ENCODE results near the gene LCOR.
A peak's percentile ranks its signal among the peaks of the same experiment; 100 is the strongest.
"Not testable (repeated sequence)": the region's sequence is repeated elsewhere in the genome, so short reads cannot be mapped to it uniquely, and the experiment has no call there.

The LCOR gene

DNA sequence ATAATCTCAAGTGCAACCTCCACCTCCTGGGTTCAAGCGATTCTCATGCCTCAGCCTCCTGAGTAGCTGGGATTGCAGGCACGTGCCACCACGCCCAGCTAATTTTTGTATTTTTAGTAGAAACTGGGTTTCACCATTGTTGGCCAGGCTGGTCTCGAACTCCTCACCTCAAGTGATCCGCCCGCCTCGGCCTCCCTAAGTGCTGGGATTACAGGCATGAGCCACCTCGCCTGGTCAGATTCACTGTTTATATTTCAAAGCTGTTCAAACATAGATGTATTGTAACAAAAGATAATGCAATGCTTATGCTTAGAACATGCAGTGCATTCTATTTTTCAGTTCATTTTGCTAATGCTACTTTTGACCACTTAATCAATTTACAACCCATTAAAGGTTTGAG, 111.1 kb downstream of the LCOR start:
- not testable (repeated sequence) for FAIRE-seq

DNA sequence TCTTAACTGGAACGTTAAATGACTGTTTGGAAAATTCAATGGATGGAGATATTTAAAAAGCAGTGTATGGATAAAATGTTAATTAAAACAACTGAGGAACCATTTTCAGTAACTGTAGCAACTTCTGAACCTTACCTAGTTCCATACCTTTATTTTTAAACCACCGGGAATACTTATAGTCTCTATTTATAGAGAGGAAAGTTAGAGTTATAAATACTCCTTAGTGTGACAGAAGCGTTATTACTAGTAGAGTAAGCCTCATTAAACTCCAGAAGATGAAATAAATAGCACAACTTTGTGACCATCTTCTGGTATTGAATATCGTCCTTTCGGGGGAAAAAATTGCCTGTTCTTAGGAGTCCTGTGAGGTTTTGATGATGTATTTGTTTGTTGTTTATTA, 114.9 kb downstream of the LCOR start:
- no peak for FAIRE-seq

DNA sequence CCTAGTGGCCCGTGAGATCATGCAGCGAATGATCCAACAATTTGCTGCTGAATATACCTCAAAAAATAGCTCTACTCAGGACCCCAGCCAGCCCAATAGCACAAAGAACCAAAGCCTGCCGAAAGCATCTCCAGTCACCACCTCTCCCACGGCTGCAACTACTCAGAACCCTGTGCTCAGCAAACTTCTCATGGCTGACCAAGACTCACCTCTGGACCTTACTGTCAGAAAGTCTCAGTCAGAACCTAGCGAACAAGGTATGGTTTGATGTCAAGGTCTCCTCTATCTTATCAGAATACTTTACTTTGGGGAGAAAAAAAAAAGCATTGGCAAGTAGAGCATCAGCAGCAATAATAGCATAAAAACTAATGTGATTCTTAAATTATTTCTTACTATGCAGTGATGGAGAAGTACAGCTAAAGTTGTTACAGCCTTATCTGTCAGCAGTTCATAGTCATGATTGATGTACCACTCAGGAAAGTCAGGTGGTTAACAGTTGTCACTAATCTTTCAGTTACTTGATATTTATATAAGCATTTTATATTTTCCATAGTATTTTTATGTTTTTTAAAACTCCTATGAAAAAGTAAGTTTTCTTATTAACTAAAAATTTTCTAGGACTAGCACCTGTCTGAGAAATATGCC, 117.1 kb downstream of the LCOR start:
- FAIRE-seq, result no peak

DNA sequence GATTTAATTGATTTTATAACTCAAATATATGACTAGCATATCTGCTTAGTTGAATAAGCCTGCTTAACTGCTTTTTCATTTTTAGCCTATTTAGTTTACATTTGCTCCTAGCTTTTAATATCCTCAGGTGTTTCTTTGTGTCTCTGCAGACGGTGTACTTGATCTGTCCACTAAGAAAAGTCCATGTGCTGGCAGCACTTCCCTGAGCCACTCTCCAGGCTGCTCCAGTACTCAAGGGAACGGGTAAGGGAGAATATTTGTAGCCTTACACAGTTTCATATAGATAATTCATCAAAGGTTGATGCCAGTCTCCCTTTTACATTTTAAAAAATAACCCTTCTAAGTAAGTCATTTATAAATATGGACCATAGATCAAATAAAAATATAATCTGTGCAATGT, 119.9 kb downstream of the LCOR start:
- FAIRE-seq, result peak; percentile 3

- no peak for FAIRE-seq
Measured at GRCh38 chr10:96955794-96956193, 123.7 kb downstream of the LCOR start.

DNA sequence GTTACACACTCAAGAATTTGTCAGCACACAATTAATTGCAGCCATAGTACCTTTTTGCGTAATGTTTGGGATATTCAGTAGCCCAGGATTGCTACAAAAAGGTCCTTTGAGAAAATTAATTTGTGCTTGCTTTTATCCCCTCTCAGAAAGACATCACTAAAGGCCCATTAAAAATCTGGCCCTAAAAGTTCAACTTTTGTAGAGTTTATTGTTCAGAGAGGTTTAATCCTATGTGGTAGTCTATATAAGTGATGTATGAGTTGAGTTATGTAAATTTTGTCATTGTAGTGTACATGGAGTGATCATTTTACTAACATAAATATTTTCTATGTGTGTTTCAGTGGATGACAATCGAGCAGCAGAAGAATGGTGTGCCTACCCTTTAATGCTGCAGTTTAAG, 126.0 kb downstream of the LCOR start:
- no peak for FAIRE-seq

DNA sequence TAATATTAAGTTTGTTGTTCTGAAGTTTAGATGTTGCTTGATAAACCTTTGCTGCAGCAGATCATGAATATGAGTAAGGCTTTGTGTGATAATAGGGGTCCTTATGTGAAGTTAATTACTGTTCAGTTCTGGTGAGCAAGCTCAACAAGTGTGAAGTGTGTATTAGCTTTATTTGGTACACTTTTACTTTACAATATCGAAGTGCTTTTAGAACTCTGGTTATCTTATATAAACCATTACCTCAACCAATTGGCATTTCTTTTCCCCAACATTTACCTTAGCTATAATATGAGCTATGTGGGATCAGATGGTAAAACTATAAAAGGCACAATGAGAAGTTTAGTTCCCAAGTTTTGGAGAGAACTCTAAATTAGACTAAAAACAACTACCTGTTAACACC, 127.6 kb downstream of the LCOR start:
- no peak for FAIRE-seq

- FAIRE-seq, result no peak
Measured at GRCh38 chr10:96960872-96961271, 128.8 kb downstream of the LCOR start.

DNA sequence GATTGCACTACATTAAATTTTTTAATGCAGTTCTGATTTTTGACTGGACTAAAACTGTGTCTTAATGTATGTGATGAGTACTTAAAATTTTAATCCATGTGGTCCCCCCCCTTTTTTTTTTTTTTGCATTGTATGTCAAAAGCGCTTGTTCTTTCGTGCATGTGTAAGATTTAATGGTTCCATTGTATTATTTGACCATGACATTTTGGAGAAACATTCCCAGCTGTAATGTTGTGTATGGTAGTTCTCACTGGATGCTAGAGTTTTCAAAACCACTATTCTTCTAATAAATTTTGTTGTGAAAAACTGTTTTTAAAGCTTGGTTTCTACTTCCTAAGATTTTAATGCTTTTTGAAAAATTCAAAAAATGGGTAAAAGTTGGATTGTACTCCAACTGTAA, 132.0 kb downstream of the LCOR start:
- no peak for FAIRE-seq

DNA sequence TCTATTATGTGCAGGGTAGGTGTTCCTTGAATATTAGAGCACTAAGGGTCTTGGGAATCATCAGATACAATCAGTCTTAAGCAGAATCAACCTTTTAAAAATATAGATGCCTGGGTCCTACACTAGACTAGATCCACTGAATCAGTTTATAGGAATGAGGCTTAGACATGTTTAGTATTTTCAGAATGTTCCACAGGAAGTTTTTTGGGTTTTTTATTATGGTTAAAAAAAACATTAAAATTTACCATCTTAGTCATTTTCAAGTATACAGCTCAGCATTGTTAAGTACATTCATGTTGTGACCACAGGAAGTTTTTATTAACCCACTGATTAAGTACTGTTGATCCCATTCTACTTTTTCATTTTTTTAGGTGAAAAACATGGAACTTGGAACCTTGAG, 135.7 kb downstream of the LCOR start:
- no peak for FAIRE-seq

DNA sequence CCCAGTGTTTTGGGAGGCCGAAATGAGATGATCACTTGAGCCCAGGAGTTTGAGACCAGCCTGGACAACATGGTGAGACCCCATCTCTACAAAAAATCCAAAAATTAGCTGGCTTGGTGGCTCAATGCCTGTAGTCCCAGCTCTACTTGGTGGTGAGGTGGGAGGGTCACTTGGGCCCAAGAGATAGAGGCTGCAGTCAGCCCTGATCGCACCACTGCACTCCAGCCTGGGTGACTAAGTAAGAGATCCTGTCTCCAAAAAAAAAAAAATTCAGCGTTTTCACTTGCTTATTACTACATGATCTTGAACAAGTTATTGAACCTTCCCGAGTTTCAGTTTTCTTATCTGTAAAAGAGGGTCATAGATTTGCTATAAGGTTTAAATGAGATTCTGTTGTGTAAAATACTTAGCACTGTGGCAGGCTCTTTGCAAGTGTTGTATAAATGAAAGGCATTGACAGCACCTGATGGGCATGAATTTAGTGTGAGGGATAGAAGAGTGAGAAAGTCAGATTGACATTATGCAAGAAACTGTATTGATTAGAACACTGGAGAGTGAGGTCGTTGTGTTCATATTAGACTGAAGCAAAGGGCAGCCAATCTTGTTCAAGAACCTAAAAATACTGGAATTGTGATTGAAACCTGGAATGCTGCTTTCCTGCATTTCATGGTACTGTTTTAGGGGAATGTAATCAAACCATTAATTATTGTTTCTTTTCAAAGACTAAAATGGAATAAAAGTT, 136.8 kb downstream of the LCOR start:
- no peak for FAIRE-seq

GRCh38 chr10:96971324-96971723, 139.2 kb downstream of the LCOR start:
- FAIRE-seq, result no peak

GRCh38 chr10:96972264-96972663, 140.2 kb downstream of the LCOR start:
- no peak for FAIRE-seq

GRCh38 chr10:96973809-96974747, 142.0 kb downstream of the LCOR start:
- no peak for FAIRE-seq

- FAIRE-seq, result no peak
Measured at GRCh38 chr10:96975136-96975535, 143.0 kb downstream of the LCOR start.

- no peak for FAIRE-seq
Measured at GRCh38 chr10:96978621-96979154, 146.6 kb downstream of the LCOR start.

DNA sequence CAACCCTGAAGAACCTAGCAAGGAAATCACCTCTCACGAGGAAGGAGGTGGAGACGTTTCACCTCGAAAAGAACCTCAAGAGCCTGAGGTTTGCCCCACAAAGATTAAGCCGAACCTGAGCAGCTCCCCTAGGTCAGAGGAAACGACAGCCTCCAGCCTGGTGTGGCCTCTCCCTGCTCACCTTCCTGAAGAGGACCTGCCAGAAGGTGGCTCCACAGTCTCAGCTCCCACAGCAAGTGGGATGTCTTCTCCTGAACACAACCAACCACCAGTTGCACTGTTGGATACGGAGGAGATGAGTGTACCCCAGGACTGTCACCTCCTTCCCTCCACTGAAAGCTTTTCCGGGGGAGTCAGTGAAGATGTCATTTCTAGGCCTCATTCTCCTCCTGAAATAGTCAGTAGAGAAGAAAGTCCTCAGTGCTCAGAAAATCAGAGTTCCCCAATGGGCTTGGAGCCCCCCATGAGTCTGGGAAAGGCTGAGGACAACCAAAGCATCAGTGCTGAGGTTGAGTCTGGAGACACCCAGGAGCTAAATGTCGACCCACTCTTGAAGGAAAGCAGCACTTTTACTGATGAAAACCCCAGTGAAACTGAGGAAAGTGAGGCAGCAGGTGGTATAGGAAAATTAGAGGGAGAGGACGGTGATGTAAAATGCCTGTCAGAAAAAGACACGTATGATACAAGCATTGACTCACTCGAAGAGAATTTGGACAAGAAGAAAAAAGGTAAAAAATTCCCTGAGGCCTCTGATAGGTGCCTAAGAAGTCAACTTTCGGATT, 150.2 kb downstream of the LCOR start:
- FAIRE-seq, result no peak

GRCh38 chr10:96984541-96985131, 152.5 kb downstream of the LCOR start:
- FAIRE-seq, result no peak

DNA sequence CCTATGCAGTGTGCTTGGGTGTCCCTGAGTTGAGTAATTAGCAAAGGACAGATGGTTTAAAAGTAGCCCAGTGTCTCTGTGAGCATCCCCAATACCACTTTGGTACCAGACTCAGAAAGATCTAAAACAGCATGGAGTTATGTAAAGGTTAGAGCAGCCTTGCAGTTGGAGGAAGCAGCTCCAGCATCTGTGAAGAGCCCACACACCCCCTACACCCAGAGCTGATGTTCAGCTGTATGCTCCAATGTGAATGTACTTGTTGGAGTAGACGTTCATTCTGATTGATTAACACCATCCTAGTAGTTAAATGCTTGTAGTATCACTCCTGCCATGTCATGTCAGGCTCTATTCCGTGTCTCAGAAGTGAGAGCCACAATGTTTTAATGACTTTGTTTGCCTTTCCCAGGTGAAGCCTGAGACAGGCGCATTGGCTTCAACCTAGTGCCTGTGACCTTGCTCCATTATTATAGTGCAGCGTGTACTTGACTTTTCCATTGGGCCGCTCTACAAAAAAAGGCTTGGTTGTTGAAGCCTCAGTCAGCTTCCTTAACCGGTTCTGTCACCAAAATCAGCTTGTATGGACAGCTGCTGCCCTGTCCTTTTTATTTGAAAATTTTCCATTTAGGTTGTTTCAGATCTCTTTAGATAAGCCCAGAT, 154.2 kb downstream of the LCOR start:
- FAIRE-seq, result no peak

- no peak for FAIRE-seq
Measured at GRCh38 chr10:96987141-96987841, 155.2 kb downstream of the LCOR start.

DNA sequence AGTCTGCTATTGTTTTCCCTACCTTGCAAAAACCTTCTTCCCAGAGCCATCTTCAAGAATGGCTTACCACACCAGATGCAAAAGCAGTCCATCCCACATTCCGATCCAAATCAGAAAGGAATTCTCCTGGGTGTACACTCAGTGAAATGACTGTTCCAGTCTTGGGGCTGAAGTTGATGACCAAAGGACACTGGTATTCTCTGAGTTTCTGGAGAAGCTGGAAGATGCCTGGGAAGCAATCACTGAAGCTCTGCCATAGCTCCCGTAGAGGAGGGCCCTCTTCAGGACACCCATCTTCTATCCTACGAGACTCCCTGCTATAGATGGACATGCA, 155.7 kb downstream of the LCOR start:
- no peak for FAIRE-seq

Data from G401.6 (cell line).